WERI-Rb-1 (cell line): ENCODE measurements around the gene STRIP1.

Experiments used
- DNase-seq: peaks from one replicate; pipeline ENCODE4 v3.0.0-alpha.2; 2020
- H3K27ac ChIP-seq: fragments of 250-450 bp; sonication (Bioruptor Pico); 2 replicates; pipeline ENCODE4 v1.5.1; 2020; ENCODE audit warnings: mild to moderate bottlenecking, moderate library complexity
- H3K27me3 ChIP-seq: fragments of 250-450 bp; sonication (Bioruptor Pico); 2 replicates; pipeline ENCODE4 v1.5.1; 2021; ENCODE audit warnings: mild to moderate bottlenecking, low read depth, moderate library complexity; ENCODE audit not compliant: insufficient read depth, severe bottlenecking
- H3K36me3 ChIP-seq: fragments of 250-450 bp; sonication (Bioruptor Pico); 2 replicates; pipeline ENCODE4 v1.5.1; 2020; ENCODE audit warnings: mild to moderate bottlenecking, moderate library complexity
- H3K4me3 ChIP-seq: 2 replicates; pipeline ENCODE4 v1.5.1; 2011; ENCODE audit warnings: low read depth, mild to moderate bottlenecking, control low read depth, low read length
- H3K9me3 ChIP-seq: fragments of 250-450 bp; sonication (Bioruptor Pico); 2 replicates; pipeline ENCODE4 v1.5.1; 2021; ENCODE audit warnings: mild to moderate bottlenecking, moderate library complexity; ENCODE audit not compliant: severe bottlenecking
- CTCF ChIP-seq: IDR thresholded peaks from 2 replicates; pipeline ENCODE4 v1.5.1; 2011; ENCODE audit warnings: low read depth, mild to moderate bottlenecking, control low read depth, inconsistent platforms, low read length

Gene STRIP1

GRCh38 chr1:109995536-109995935 lies 38.9 kb upstream of the STRIP1 start:
- Histone ChIP-seq H3K9me3 (no peaks in the 10 kb centered on the region), H3K27ac (peak overlapping the region; percentile 43; the same call in 1 of the 2 replicates), H3K36me3 (peaks cover 15% of the 10 kb centered on the region), H3K4me3 (no peak overlapping the region), H3K27me3 (no peaks in the 10 kb centered on the region)
- DNase-seq, result no peak
- TF ChIP-seq CTCF, result no peak

GRCh38 chr1:109996476-109996875 lies 37.9 kb upstream of the STRIP1 start:
- no peak for TF ChIP-seq CTCF
- no peaks in the 10 kb centered on the region for H3K27me3 ChIP-seq
- no peaks in the 10 kb centered on the region for H3K9me3 ChIP-seq
- DNase-seq, result no peak
- H3K4me3 ChIP-seq, result no peak overlapping the region
- no peak overlapping the region for H3K27ac ChIP-seq
- peaks cover 12% of the 10 kb centered on the region for H3K36me3 ChIP-seq

GRCh38 chr1:109997204-109997866 lies 37.1 kb upstream of the STRIP1 start:
- peak overlapping the region; percentile 10; the same call in 1 of the 2 replicates for H3K27ac ChIP-seq

GRCh38 chr1:109997867-109998229 lies 36.6 kb upstream of the STRIP1 start:
- Histone ChIP-seq H3K9me3 (no peaks in the 10 kb centered on the region), H3K4me3 (no peak overlapping the region), H3K36me3 (peaks cover 9% of the 10 kb centered on the region), H3K27me3 (no peaks in the 10 kb centered on the region), H3K27ac (peak overlapping the region; percentile 10; the same call in 1 of the 2 replicates)
- DNase-seq, result no peak
- TF ChIP-seq CTCF, result no peak

More at GRCh38 chr1:109997204-109997866, 37.1 kb upstream of the STRIP1 start:
- DNase-seq, result no peak
- TF ChIP-seq CTCF, result no peak
- Histone ChIP-seq H3K36me3 (peaks cover 9% of the 10 kb centered on the region), H3K9me3 (no peaks in the 10 kb centered on the region), H3K27me3 (no peaks in the 10 kb centered on the region), H3K4me3 (no peak overlapping the region)

GRCh38 chr1:110002695-110003094 lies 31.7 kb upstream of the STRIP1 start:
- Histone ChIP-seq H3K9me3 (no peaks in the 10 kb centered on the region), H3K4me3 (no peak overlapping the region), H3K36me3 (no peaks in the 10 kb centered on the region), H3K27me3 (no peaks in the 10 kb centered on the region), H3K27ac (no peak overlapping the region; the same call in 1 of the 2 replicates)
- no peak for TF ChIP-seq CTCF
- no peak for DNase-seq
